ENCODE measurements around the gene JUND.

JUND gene

DNA sequence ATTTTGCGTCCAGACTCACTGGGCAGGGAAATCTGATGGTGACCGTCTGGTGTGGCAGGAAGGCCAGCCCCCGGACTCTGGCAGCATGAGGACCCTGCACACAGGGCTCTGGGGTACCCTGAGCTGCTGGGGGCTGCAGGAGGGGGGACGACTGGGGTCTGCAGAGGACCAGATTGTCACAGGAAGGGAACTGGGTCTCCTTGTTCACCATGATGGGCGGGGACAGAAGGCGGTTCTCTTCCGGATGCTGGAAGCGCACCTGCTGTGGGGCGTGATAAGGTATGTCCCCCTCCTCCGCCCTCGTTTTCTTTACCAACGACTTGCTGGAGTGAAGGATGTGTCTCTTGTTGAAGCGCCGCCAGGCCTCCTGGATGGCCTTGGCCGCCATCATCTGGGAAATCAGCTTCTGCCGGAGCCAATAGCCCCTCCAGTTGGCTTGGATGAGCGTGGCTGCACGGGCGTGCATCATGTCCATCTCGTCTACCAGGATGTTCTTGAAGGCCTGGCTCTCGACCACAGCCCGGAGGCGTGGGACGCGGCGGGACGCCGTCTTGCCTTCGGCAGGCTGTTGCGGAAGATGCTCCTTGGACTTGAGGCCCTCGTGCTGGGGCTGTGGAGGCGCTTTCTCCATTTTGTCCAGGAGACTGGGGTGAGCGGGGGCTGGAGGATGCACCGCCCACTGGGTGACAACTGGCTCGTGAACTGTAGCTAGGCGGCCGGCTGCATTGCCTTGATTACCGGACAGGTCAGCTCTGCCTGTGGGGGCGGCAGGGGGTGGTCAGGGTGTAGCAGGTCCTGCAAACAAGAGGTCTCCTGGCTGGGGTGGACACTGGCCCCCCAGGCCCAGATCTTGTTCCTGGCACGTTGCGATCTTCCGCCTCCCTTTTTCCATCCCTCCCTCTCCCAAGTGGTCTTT, 14.4 kb downstream of the JUND start:
- no peak for DNase-seq

DNA sequence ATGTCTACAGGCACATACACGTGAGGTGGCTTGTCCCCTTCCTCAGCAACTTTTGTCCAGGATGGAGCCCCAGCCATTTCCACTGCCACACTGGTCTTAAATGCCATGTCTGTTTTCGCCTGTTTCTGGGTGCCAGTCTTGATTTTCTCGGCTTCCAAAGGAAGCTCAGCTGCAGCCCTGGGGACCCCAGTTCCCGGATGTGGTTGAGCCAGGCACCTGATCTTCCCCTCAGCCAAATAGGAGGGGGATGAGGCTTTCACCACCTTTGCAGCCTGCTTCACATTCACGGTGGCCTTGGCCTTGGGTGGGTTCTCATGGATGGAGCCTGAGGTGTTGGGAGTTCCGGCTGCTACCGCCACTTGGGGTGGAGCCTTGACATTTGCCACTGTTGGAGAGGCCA, 15.8 kb downstream of the JUND start:
- no peak for DNase-seq

DNA sequence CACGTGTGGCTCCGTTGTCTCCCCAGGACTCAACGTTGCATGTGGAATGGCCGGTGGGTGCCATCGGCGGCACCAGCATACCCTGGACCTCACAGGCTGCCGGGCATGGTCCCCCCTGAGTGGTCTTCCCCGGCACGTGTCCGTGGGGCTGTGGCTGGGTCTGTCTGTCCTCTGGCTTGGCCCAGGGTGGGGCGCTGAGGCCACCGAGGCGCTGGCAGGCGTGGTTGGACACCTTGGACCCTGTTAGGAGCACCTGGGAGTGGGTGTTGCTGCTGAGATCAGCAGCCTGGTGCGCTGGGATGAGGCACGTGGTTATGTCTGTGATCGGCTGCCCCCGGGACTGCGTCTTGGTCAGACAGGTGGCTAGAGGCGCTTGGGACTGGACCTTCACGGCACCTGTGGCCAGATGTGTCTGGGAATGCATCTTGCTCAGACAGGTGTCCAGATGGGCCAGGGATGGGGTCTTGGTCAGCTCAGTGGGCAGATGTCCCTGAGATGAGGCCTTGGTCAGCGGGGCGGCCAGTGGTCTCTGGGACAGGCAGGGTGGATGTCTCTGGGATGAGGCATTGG, 16.4 kb downstream of the JUND start:
- no peak for DNase-seq

DNA sequence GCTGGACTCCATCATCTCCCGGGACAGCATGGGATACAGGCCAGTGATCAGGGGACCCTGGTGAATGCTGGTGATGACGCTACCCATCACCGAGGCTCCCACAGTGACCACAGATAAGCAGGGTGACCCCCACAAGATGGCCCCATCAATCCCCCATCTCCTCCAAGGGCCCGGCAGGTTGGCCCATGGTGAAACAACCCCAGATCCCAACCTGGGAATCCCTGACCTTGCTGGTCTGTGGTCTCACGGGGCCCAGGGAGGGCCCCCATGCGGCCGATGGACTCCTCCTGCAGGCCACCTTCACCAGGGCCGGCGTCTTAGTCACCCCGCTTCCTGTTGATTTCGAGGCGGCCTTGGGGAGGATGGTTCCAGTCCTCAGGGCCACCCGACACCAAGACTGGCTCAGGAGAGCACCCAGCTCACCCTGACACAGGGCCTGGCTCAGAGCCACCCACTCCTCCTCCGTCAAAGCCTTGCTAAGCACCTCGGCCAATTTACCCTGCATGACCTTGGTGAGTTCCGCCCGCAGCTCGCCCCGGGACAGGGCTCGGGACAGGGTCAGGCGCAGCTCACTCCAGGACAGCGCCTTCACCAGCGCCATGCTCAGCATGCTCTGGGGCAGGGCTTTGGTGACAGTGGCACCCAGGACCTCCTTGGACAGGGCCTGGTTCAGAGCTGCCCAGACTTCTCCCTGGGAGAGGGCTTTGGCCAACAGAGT, 17.1 kb downstream of the JUND start:
- DNase-seq = no peak

DNA sequence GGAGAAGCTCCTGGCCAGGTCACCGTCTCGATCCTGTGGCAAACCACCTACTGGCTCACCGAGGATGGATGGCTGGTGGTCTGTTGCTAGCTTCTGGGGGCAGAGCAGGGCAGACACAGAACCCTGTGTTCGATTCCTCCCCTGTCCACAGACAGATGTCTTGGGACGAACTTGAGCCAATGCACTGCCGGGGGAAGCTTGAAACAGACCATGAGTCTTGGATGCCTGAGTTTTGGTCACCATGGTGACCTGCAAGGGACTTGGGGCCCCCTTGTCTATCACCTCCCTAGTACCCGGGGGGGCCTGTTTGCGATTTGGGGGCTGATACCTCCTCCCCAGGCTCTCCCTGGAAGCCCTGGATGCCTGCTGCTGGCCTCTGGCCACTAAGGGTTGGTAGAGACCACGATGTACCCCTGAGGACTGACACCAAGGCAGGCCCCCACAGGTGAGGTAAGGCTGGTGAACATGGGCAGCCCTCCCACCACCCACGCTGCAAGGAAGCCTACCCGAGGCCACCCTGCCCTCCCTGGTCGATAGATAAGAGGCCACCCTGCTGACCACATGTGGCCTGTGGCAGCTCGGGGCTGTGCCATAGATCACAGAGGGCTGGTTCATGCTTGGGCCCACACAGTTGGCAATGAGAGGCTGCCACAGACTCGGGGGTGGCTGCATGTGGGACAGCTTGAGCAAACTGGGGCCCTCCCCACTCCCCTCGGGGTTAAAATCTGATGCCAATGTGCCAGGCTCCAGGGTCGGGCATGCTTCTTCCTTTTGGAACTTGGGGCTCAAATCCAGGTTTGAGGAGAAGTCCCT, 17.9 kb downstream of the JUND start:
- DNase-seq = no peak

DNA sequence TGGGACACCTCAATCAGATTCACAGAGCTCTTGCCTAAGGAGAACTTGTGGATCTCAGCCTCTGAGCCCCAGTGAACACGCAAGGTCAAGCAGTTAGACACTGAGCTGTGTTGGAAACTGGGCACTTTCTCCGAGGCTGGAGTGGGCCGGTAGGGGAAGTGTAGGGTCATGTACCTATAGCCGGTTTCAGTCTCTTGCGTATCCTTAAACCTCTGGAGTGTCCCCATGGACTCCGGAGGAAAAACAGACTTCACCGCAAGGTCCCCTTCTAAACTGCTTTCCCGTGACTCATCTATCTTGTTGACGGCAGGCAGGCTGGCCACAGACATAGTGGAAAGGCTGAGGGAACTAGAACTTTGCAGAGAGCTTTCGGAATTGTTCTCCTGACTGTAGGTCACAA, 18.5 kb downstream of the JUND start:
- DNase-seq = no peak

DNA sequence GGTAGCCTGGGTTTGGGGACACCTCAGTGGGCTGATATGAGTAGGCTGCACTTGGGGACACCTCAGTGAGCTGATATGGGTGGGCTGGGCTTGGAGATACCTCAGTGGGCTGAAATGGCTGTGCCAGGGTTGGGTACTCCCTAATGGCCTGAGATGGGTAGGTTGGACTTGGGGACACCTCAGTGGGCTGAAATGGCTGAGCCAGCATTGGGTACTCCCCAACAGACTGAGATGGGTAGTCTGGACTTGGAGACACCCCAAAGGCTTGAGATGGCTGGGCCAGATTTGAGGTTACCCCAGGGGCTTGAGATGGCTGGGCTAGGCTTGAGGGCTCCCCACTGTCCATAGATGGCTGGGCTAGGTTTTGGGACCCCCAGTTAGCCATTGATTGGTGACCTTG, 19.3 kb downstream of the JUND start:
- no peak for DNase-seq

DNA sequence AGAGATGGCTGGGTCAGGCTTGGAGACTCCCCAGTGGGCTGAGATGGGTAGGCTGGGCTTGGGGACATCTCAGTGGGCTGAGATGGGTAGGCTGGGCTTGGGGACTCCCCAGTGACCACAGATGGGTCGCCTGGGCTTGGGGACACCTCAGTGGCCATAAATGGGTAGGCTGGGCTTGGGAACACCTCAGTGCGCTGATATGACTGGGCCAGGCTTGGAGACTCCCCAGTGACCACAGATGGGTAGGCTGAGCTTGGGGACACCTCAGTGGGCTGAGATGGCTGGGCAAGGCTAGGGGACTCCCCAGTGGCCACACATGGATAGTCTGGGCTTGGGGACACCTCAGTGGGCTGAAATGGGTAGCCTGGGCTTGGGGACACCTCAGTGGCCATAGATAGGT, 19.9 kb downstream of the JUND start:
- DNase-seq = no peak

DNA sequence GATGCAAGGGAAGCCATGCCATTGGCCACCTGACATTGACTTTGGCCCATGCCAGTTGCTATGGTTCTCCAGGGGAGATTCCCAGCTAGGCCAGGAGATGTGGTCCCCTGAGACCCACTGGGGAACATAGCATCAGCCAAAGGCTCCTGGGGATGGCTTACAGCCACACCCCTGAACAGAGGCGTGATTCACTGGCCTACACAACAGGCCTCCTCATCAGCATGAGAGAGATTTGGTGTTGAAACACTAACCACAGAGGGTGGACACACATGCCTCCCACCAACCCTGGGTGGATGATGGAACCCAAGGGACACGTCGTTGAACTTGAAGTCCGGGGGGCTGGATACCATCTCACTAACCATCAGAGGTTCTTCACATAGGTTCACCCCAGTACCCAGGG, 21.5 kb downstream of the JUND start:
- DNase-seq = no peak

DNA sequence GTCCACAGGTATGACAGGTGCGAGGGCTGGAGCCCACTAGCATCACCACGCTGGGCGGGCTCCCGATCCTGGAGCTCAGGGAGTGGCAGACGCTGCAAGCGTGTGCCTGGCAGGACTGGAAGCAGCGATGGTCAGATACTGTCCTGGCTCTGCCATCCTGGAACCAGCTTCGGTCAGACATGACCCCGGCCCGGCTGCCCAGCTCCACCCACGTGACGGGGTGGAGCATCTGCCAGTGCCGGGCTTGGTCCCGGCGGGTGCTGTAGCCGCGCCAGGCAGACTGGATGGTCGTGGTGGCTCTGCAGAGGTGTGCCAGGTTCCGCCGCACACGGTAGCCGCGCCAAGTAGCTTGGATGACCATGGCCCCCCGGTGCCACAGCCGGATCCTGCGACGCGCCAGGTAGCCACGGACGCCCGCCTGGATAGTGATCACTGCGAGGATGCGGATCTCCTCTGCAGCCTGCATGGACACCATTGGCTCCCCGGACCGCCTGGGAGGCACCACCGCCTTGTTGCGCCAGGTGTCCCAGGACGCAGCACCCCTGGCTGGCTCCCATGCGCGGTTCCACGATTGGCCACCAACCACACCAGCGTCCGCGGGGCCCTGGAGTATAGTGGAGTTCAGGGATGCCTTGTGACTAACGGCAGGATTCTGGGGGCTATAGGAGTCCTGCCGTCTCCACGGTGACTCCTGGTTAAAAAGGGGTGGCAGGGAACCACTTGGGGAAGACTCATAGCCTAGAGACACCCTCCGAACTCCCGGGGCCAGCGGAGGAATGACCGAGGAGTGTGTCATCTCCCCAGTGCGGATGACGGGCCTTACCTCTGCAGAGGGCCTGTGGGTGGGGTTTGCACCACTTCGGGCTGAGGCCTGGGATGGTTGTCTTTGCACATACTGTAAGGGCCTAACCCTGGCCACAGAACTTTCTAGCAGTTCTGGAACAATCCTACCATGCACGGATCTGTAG, 23.6 kb downstream of the JUND start:
- DNase-seq = no peak

DNA sequence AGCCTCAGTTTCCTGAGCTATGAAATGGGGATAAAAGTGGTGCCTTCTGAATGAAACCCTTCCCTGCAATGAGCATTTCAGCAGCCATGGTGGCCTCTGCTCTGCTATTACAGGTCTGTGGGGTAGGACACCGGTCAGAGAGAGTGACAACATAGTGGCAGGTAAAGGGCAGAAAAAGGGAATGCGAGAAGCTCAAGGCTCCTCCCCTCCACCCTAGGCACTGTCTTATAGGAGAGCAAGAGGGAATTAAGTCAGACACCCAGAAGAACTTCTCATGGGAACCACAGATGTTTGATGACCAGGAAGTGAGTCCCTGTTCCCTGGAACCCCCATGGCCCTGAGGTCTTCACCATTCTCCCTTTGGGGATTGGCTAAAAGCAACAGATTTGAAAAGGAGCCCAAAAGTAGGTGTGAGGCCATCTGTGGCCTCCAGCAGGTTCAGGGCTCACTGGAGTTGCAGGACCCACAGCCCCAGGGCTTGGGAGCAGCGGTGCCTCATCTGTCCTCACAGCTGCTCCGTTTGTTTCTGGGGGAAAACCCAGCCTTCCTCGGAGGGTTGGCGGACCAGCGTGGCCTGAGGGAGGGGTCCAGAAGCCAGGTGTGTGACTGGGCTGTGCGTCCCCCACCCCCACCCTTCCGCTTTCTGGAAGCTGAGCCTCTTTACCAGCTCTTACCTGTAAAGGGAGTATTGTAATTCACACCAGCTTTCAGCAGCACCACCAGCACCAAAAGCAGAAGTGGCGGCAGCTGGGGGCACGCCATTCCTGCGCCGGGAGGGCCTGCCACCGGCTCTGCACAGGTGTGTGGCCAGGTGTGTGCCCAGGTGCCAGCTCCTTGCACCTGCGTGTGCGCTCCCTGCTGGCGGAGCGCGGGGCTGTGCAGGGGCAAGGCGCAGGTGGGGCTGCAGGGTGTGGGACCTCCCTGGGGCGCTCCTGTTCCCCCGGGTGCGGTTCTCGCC, 26.6 kb downstream of the JUND start:
- no peak for DNase-seq

DNA sequence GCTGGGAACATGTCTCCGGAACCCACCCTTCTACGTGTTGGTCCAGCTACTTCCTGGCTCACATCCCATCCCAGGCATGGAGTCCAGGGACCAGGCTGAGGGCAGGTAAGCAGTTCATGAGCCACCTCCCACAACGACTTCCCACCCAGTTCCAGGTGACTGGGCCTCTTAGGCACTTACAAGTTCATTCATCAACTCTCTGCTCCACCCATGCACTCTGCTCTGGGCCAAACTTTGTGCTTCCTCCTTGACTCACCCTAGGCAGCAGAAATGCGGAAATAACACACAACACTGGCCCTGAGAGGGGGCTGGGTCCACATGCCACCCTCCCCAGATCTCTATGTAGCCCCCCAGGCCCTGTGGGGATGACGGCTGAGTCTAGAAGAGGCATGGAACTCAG, 27.7 kb downstream of the JUND start:
- no peak for DNase-seq

DNA sequence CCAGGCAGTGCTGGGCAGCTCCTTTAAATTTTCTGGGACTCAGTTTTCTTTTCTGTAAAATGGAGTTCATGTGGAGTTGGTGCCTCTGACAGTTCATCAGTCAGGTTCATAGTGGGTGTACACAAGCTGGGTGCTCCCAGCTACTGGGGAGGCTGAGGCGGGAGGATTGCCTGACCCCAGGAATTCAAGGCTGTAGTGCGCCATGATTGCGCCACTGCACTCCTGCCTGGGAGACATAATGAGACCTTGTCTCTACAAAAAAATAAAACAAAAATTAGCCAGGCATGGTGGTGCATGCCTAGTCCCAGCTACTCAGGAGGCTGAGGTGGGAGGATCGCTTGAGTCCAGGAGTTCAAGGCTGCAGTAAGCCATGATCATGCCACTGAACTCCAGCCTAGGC, 28.3 kb downstream of the JUND start:
- DNase-seq = no peak

DNA sequence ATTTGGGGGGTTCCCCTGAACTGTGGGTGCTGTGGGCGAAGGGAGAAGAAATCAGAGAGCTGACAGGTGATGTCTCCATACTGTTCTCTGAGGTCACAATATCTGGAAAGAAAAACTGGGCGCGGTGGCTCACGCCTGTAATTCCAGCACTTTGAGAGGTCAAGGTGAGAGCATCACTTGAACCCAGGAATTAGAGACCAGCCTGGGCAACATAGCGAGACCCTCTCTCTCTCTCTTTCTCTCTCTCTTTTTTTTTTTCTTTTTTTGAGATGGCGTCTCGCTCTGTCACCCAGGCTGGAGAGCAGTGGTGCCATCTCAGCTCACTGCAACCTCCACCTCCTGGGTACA, 29.1 kb downstream of the JUND start:
- no peak for DNase-seq

DNA sequence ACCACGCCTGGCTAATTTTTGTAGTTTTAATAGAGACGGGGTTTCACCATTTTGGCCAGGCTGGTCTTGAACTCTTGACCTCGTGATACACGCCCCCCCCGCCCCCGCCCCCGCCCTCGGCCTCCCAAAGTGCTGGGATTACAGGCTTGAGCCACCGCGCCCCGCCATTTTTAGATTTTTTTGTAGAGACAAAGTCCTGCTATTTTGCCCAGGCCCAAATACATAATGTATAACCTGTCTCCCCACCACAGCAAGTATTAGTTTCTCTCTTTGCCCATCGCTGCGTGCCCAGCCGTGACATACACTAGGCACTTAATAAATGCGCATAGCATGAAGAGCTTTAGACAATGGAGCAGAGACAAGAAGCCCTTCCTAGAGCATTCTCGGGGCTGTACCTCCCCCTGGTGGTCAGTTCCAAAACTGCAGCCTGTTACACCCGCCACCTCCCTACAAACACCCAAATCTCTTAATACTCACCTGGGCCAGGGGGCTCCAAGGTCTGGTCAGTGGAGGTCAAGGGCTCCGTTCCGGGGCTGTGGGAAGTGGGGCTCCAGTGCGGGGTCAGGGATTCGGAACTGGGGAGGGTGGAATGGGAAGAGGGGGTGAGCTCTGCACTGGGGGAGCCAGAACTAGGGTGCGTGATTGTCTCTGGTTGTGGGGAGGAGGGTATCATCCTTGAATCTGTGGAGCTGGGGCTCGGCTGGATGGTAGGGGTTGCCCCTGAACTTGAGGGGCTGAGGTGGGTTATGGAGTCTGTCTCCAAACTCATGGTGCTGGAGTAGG, 29.6 kb downstream of the JUND start:
- DNase-seq = peak; percentile 71

DNA sequence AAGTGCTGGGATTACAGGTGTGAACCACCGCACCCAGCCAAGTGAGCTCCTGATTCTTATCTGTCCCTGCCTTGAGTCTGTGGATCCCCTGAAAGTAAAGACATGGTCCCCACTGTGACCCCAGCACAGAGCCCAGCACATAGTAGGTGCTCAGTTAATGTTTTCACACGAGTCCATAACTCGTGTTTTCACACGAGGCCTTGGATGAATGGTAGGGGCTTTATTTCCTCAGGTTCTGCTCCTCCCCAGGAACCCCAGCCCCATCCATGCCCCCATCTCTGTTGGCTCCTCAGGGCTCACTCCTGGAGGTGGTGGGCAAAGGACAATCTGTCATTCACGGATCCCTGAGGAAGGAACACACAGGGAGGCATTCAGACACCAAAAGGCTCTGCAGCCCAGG, 31.6 kb downstream of the JUND start:
- DNase-seq = no peak

DNA sequence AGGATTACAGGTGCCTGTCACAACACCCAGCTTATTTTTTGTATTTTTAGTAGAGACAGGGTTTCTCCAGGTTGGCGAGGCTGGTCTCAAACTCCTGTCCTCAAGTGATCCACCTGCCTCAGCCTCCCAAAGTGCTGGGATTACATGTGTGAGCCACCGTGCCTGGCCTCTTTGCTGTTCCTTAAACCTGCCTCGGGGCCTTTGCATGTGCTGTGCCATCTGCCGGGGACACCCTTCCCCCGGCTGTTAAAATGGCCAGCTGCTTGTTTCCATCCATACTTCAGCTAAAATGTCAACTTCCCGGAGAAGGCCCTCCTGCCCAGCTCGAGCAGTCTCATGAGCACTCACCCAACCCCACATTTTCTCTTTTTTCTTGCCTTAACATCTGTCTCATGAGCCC, 36.1 kb downstream of the JUND start:
- no peak for DNase-seq

DNA sequence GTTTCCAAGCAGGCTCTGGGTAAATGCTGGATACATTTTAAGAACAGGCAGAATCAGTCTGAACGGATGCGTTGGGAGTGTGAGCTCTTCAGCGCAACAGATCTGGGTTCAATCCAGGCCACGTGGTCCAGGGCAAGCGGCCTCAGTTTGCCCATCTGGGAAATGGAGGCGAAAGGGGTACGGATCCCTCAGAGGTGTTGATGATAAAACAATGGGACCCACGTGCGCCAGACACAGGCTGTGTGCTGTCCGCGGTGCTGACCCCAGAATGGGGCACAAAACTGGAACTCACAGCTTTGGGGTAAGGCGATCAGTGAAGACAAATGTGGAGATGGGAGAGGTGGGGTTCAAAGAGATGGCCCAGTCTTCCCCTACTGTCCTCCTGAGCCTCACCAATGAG, 42.1 kb downstream of the JUND start:
- no peak for DNase-seq

DNA sequence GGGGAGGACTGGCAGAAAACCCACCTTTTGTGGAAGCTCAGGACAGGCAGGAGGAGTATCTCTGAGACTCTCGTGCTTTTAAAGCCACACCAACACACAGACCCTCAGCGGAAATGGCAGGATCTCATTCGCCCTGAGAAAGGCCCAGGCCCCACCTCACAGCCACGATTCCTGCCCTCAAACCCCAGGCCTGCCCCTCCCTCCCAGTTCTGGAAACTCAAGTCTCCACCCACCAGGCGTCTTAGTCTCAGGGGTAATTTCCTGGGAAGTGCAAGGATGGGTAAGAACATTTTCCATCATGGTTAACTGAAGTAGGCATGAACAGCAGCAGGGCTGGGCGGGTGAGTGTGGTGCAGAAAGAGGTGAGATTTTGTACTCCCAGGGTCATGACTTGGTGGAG, 47.2 kb downstream of the JUND start:
- no peak for DNase-seq

All from central memory CD4-positive, alpha-beta T cell (primary cell).